ENCODE results near the gene TSNAX. TPM values are rescaled to one million over a fixed set of nuclear protein-coding genes. Genes with fewer than 3 reads are reported as not detected.

TSNAX gene
- total RNA-seq, 1 experiment from 2014 or later = 47.1 TPM

- H3K79me2 ChIP-seq (ENCODE audit: insufficient read depth, low read length) = no peaks in the 10 kb centered on the region
- TF ChIP-seq SIN3A (IDR thresholded peaks at IDR 0.05; ENCODE audit: low read depth) (no peak), YY1 (IDR thresholded peaks at IDR 0.05; ENCODE audit: extremely low read depth, insufficient replicate concordance, low read depth, low read length) (no peak), ZBTB33 (IDR thresholded peaks at IDR 0.05; ENCODE audit: extremely low read depth, insufficient replicate concordance, low read length) (no peak), SRF (IDR thresholded peaks at IDR 0.05; ENCODE audit: low read depth) (no peak), FOSL1 (IDR thresholded peaks at IDR 0.05; ENCODE audit: low read depth) (no peak), EZH2 (IDR thresholded peaks at IDR 0.05) (no peak), EGR1 (IDR thresholded peaks at IDR 0.05; ENCODE audit: low read depth) (no peak), POLR2AphosphoS5 (IDR thresholded peaks at IDR 0.05; ENCODE audit: low read depth, low read length) (no peak), CBX3 (IDR thresholded peaks at IDR 0.05; ENCODE audit: low read depth) (no peak), CEBPB (IDR thresholded peaks at IDR 0.05; ENCODE audit: low read depth) (no peak)
- CTCF ChIA-PET = no interaction called here
Observed at GRCh38 chr1:231487019-231487418, 41.5 kb upstream of the TSNAX start.

More at GRCh38 chr1:231487019-231487418, 41.5 kb upstream of the TSNAX start:
- ChIA-PET POLR2A (no interaction called here), RAD21 (ENCODE audit: low non-redundant PET in 1 of 2, low total read pairs in 2 of 2, uncharacterized antibody in 2 of 2, unreplicated experiment in 2 of 2) (no interaction called here)
- Histone ChIP-seq H3K36me3 (ENCODE audit: control insufficient read depth in 1 of 2, insufficient read depth in 2 of 2, low read length in 2 of 2) (no peaks in the 10 kb centered on the region), H3K27ac (ENCODE audit: low read depth, low read length) (no peak overlapping the region), H3K4me2 (ENCODE audit: low read length) (no peak overlapping the region), H3K9me3 (ENCODE audit: control insufficient read depth in 1 of 2, insufficient read depth in 1 of 2, low read depth in 1 of 2, low read length in 2 of 2) (no peaks in the 10 kb centered on the region), H3K4me3 (replicated peaks in 1 of 2; ENCODE audit: low read depth in 1 of 2, low read length in 2 of 2) (no peak overlapping the region), H3K4me1 (ENCODE audit: control insufficient read depth in 1 of 2, insufficient read depth in 2 of 2, low read length in 2 of 2) (no peaks in the 10 kb centered on the region), H2AFZ (ENCODE audit: low read depth, low read length, poor library complexity, severe bottlenecking) (no peak overlapping the region), H3K27me3 (ENCODE audit: insufficient read depth, low read length) (no peaks in the 10 kb centered on the region), H3K9ac (ENCODE audit: low read length) (no peak overlapping the region), H4K20me1 (ENCODE audit: insufficient read depth) (no peaks in the 10 kb centered on the region), H3K9me2 (ENCODE audit: insufficient read depth) (no peaks in the 10 kb centered on the region)
- intact Hi-C loops (cut with micrococcal nuclease) = no loop called here
- BruUV-seq (replicated peaks) = no TSS peak
- ATAC-seq (no peak), DNase-seq (ENCODE audit: low read depth, low spot score) (no peak)
